A549 (cell line): ENCODE data around the gene ASIC1. TPM values are rescaled to one million over a fixed set of nuclear protein-coding genes. Genes with fewer than 3 reads are reported as not detected.

Experiments used
- ATAC-seq, 2 experiments: fragments of 200-7000 bp in 1 of 2; fragments of >200 bp in 1 of 2; cut with Nextera tagmentation in 1 of 2; cut with Tn5 transposase in 1 of 2; 3 replicates each; pipeline versions ENCODE4 v1.8.0 to v1.9.1; 2018 to 2020; ENCODE audit warnings: mild to moderate bottlenecking in 1 of 2, moderate library complexity in 1 of 2
- CTCF ChIA-PET: fragments of 300-600 bp; sonication (Branson Sonifier 250); formaldehyde crosslinking; extraction: SDS; loops from one replicate; lab custom pipeline; 2021; ENCODE audit warnings: antibody characterized with exemption, inconsistent platforms; lab: Yijun Ruan, JAX
- POLR2A ChIA-PET: fragments of 350-600 bp; formaldehyde crosslinking; extraction: SDS; loops from one replicate; lab custom pipeline; 2021; ENCODE audit warnings: antibody characterized with exemption, inconsistent platforms; lab: Yijun Ruan, JAX
- DNase-seq, 2 experiments: peaks; one replicate each; pipeline versions ENCODE4 v3.0.0 to v3.0.0-alpha.2; 2011 to 2016; ENCODE audit warnings: low read depth in 1 of 2, low spot score in 1 of 2
- FAIRE-seq: peaks from 2 replicates; lab custom pipeline; 2011; peaks lifted over from hg19 to GRCh38; lab: Jason Lieb, UNC
- H3K27ac ChIP-seq, 2 experiments: fragments of >200 bp; sonication (Bioruptor Twin); formaldehyde crosslinking; 3 replicates each; pipeline ENCODE4 v1.5.1; 2016 to 2017
- H3K4me1 ChIP-seq: fragments of >200 bp; sonication (Bioruptor Twin); formaldehyde crosslinking; 3 replicates; pipeline ENCODE4 v1.6.1; 2016
- H3K4me2 ChIP-seq: fragments of >200 bp; sonication (Bioruptor Twin); formaldehyde crosslinking; 3 replicates; pipeline ENCODE4 v1.6.1; 2016
- H3K4me3 ChIP-seq: fragments of >200 bp; sonication (Bioruptor Twin); formaldehyde crosslinking; 3 replicates; pipeline ENCODE4 v1.5.1; 2016
- H3K9me3 ChIP-seq: fragments of >200 bp; sonication (Bioruptor Twin); formaldehyde crosslinking; 3 replicates; pipeline ENCODE4 v1.6.1; 2016
- CHD2 ChIP-seq: fragments of 150-350 bp; IDR thresholded peaks from 2 replicates; pipeline ENCODE4 v1.6.1; 2014; ENCODE audit warnings: low read length; ENCODE audit not compliant: partially characterized antibody
- EHF ChIP-seq: fragments of 250-450 bp; sonication (Bioruptor Pico); IDR thresholded peaks from 2 replicates; pipeline ENCODE4 v1.5.0; 2020; ENCODE audit warnings: mild to moderate bottlenecking
- EP300 ChIP-seq, 2 experiments: fragments of >200 bp; sonication (Bioruptor Twin); formaldehyde crosslinking; IDR thresholded peaks; 2 replicates in 1 of 2; 3 replicates in 1 of 2; pipeline ENCODE4 v1.6.1; 2016 to 2017
- FOSB ChIP-seq: fragments of 250-450 bp; sonication (Bioruptor Pico); IDR thresholded peaks from 2 replicates; pipeline ENCODE4 v1.5.0; 2020; ENCODE audit warnings: mild to moderate bottlenecking, moderate library complexity
- FOSL2 ChIP-seq, 2 experiments: fragments of 450-650 bp in 1 of 2; fragments of >200 bp in 1 of 2; sonication (Bioruptor Twin) in 1 of 2; formaldehyde crosslinking; IDR thresholded peaks; 2 replicates each; pipeline versions ENCODE4 v1.5.0 to v1.6.1; 2016 to 2020; ENCODE audit warnings: mild to moderate bottlenecking in 1 of 2, moderate library complexity in 1 of 2
- HEYL ChIP-seq: fragments of 250-450 bp; sonication (Bioruptor Pico); IDR thresholded peaks from 2 replicates; pipeline ENCODE4 v1.8.0; 2021; ENCODE audit warnings: mild to moderate bottlenecking, moderate library complexity
- JUN ChIP-seq, 2 experiments: fragments of >200 bp; sonication (Bioruptor Twin); formaldehyde crosslinking; IDR thresholded peaks; 2 replicates in 1 of 2; 3 replicates in 1 of 2; pipeline ENCODE4 v1.6.1; 2016 to 2017
- KDM1A ChIP-seq: fragments of 200-600 bp; sonication (generic); IDR thresholded peaks from 2 replicates; pipeline ENCODE4 v1.6.1; 2016; ENCODE audit warnings: low read depth, mild to moderate bottlenecking
- KDM5A ChIP-seq: fragments of 200-600 bp; sonication (generic); IDR thresholded peaks from 2 replicates; pipeline ENCODE4 v1.6.1; 2016; ENCODE audit warnings: antibody characterized with exemption, mild to moderate bottlenecking
- MAFK ChIP-seq: fragments of 450-650 bp; IDR thresholded peaks from 2 replicates; pipeline ENCODE4 v1.6.1; 2014; ENCODE audit not compliant: partially characterized antibody
- MYC ChIP-seq: IDR thresholded peaks from 2 replicates; pipeline ENCODE4 v1.6.1; 2012; ENCODE audit warnings: mild to moderate bottlenecking, inconsistent platforms, low read length, improper control_type of control experiment, borderline replicate concordance
- NFE2L2 ChIP-seq: fragments of 150-350 bp; conservative IDR thresholded peaks from 2 replicates; pipeline ENCODE4 v1.6.1; 2014; ENCODE audit warnings: low read length
- NPAS2 ChIP-seq: fragments of 250-450 bp; sonication (Bioruptor Pico); IDR thresholded peaks from 2 replicates; pipeline ENCODE4 v1.8.0; 2022; ENCODE audit warnings: mild to moderate bottlenecking, moderate library complexity, borderline replicate concordance
- NR3C1 ChIP-seq: fragments of >200 bp; sonication (Bioruptor Twin); formaldehyde crosslinking; IDR thresholded peaks from 3 replicates; pipeline ENCODE4 v1.6.1; 2017
- POLR2AphosphoS2 ChIP-seq: conservative IDR thresholded peaks from 2 replicates; pipeline ENCODE4 v1.6.1; 2012; ENCODE audit warnings: low read length, improper control_type of control experiment, inconsistent platforms
- RAD21 ChIP-seq, 2 experiments: fragments of >200 bp in 1 of 2; sonication (Bioruptor Twin) in 1 of 2; formaldehyde crosslinking in 1 of 2; IDR thresholded peaks in 1 of 2; conservative IDR thresholded peaks in 1 of 2; 2 replicates in 1 of 2; 3 replicates in 1 of 2; pipeline ENCODE4 v1.6.1; 2012 to 2018; ENCODE audit warnings: inconsistent platforms in 1 of 2
- RARB ChIP-seq: fragments of 250-450 bp; sonication (Bioruptor Pico); IDR thresholded peaks from 2 replicates; pipeline ENCODE4 v1.8.0; 2021; ENCODE audit warnings: mild to moderate bottlenecking, moderate library complexity
- RCOR1 ChIP-seq: fragments of 150-350 bp; IDR thresholded peaks from 2 replicates; pipeline ENCODE4 v1.6.1; 2014; ENCODE audit warnings: antibody characterized with exemption, low read length, low read depth
- RNF2 ChIP-seq: fragments of 200-600 bp; sonication (generic); IDR thresholded peaks from 2 replicates; pipeline ENCODE4 v1.6.1; 2016; ENCODE audit warnings: low read depth, mild to moderate bottlenecking, antibody characterized with exemption, moderate library complexity, borderline replicate concordance
- SMC3 ChIP-seq: fragments of >200 bp; sonication (Bioruptor Twin); formaldehyde crosslinking; IDR thresholded peaks from 3 replicates; pipeline ENCODE4 v1.6.1; 2018; ENCODE audit warnings: inconsistent platforms
- TP53 ChIP-seq: fragments of 250-450 bp; sonication (Bioruptor Pico); IDR thresholded peaks from 2 replicates; pipeline ENCODE4 v1.5.0; 2021; ENCODE audit warnings: mild to moderate bottlenecking, moderate library complexity
- ZSCAN20 ChIP-seq: fragments of 250-450 bp; sonication (Bioruptor Pico); IDR thresholded peaks from 2 replicates; pipeline ENCODE4 v1.8.0; 2022; ENCODE audit warnings: mild to moderate bottlenecking, moderate library complexity
- WGBS: methylation state at CpG from one replicate; pipeline ENCODE4 v1.1.6; 2017; ENCODE audit errors: missing lambda C conversion rate; 5-methylcytosine and 5-hydroxymethylcytosine counted together
- polyA plus RNA-seq, 4 experiments: library from polyadenylated mRNA; depleted of rRNA in 3 of 4; stranded (reverse); fragments of >200 nt; fragmentation: RNase III in 1 of 4; extraction: RNeasy Plus Mini Kit Qiagen cat#74134 plus additional on column Dnase treatment in 1 of 4; gene quantifications; 2 replicates in 3 of 4; 3 replicates in 1 of 4; pipeline ENCODE4 v1.2.3, GENCODE V29; 2011 to 2017
- TF ChIP-seq, protein P1 (sequence below): fragments of >200 bp; sonication (Bioruptor Twin); formaldehyde crosslinking; IDR thresholded peaks from 3 replicates; pipeline ENCODE4 v1.5.1; 2016
- TF ChIP-seq, protein P2 (sequence below): IDR thresholded peaks from 2 replicates; pipeline ENCODE4 v1.6.1; 2012; ENCODE audit warnings: low read depth, borderline replicate concordance
- TF ChIP-seq, protein P3 (sequence below): fragments of 250-450 bp; sonication (Bioruptor Pico); IDR thresholded peaks from 2 replicates; pipeline ENCODE4 v1.5.0; 2021; ENCODE audit warnings: mild to moderate bottlenecking, moderate library complexity, borderline replicate concordance
- TF ChIP-seq, protein P4 (sequence below): IDR thresholded peaks from 2 replicates; pipeline ENCODE4 v1.6.1; 2012

Gene ASIC1
- polyA plus RNA-seq, 2 of the 4 experiments (the other 2 are of a cell fraction) = 6.0 to 6.7 TPM

DNA sequence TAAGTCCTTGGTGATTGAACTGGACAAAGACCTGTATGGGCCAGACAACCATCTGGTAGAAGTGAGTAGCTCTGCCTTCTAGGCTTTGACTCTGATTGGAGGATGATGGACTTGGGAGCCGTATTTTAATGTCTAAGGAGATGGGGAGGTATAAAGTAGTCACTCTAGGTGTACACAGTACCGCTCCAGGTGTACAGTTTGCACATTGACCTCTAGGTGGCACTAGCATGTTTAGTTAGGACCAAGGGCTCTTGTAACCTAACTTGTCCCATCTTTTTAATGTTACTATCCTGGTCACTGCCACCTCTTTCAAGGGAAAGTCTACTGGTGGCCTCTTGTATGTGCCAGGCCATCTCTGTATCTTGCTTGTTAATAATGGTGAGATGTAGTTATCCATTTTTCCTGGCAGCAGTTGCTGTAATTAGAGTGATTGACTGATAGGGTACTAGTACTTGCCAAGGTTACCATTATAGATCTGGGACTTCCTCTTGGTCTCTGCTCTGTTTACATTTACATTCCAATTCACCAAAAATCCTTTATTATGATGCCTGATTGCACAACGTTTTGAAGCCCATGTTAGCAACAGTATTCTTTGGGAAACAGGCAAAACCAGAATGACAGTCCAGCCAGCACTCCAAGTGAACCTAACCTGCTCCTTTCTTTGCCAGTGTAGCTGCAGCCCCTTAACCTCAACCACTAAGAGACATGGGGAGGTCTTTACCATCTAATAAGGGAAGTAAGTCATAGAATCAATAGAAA lies 31.4 kb downstream of the ASIC1 start:
- FAIRE-seq (no peak), ATAC-seq (peak; percentile 55 to 57; a peak in 5 of 6 replicates), DNase-seq (peak; percentile 78 to 80)
- Histone ChIP-seq H3K27ac (no peak overlapping the region), H3K4me1 (peaks cover 13% of the 10 kb centered on the region), H3K4me3 (no peak overlapping the region), H3K4me2 (no peak overlapping the region), H3K9me3 (no peaks in the 10 kb centered on the region)
- ChIA-PET CTCF (interaction anchor here (0.6 to 33.6 kb wide), 24 partner anchors 11 to 701 kb away, joined by 3 to 708 read pairs (median 4); partner anchors contain the start of genes AQP5, AQP6, COX14 and GPD1), POLR2A (interaction anchor here (1.6 to 2.1 kb wide), 2 partner anchors 22 to 79 kb away, joined by 4 to 7 read pairs; partner anchors contain the start of genes CERS5 and COX14)
- 3% methylated on average over 3 of the region's 3 CpGs for WGBS
- no peak for TF ChIP-seq ZSCAN20 (CRISPR knock-in tag)
- TF ChIP-seq, protein P1, sequence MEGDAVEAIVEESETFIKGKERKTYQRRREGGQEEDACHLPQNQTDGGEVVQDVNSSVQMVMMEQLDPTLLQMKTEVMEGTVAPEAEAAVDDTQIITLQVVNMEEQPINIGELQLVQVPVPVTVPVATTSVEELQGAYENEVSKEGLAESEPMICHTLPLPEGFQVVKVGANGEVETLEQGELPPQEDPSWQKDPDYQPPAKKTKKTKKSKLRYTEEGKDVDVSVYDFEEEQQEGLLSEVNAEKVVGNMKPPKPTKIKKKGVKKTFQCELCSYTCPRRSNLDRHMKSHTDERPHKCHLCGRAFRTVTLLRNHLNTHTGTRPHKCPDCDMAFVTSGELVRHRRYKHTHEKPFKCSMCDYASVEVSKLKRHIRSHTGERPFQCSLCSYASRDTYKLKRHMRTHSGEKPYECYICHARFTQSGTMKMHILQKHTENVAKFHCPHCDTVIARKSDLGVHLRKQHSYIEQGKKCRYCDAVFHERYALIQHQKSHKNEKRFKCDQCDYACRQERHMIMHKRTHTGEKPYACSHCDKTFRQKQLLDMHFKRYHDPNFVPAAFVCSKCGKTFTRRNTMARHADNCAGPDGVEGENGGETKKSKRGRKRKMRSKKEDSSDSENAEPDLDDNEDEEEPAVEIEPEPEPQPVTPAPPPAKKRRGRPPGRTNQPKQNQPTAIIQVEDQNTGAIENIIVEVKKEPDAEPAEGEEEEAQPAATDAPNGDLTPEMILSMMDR = peak; percentile 83
- TF ChIP-seq SMC3 = peak; percentile 53; the same call in 1 of the 3 replicates
- TF ChIP-seq HEYL (CRISPR knock-in tag) = no peak
- no peak for TF ChIP-seq FOSL2 (IDR thresholded peaks at IDR 0.05)
- TF ChIP-seq FOSL2 (CRISPR knock-in tag; IDR thresholded peaks at IDR 0.05) = no peak
- TF ChIP-seq EP300 (IDR thresholded peaks at IDR 0.05) = no peak
- TF ChIP-seq, protein P2, sequence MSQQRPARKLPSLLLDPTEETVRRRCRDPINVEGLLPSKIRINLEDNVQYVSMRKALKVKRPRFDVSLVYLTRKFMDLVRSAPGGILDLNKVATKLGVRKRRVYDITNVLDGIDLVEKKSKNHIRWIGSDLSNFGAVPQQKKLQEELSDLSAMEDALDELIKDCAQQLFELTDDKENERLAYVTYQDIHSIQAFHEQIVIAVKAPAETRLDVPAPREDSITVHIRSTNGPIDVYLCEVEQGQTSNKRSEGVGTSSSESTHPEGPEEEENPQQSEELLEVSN = no peak
- no peak for TF ChIP-seq NR3C1
- peak; percentile 63 to 72 for TF ChIP-seq RAD21 (conservative IDR thresholded peaks at IDR 0.05 in 1 of 2, IDR thresholded peaks at IDR 0.05 in 1 of 2)
- TF ChIP-seq RCOR1 = no peak
- TF ChIP-seq RARB (CRISPR knock-in tag) = no peak
- no peak for TF ChIP-seq CHD2

DNA sequence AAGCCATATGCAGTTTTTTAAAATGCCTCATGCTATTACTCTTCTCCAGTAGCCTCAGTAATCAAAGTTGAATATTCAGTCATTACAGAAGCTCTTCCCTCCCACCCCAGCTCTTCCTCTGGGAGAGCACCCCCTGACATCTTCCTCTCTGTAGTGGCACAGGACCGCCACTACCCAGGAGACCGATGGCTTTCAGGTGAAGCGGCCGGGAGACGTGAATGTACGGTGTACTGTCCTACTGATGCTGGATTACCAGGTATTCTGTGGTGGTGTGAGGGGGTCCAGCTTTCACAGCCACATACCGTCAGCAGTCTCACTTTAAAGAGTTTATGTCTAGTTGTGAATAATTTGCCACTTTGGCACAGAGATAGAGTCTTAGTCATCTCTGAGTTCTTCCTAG lies 32.3 kb downstream of the ASIC1 start:
- peaks cover 5% of the 10 kb centered on the region; the same call in 1 of the 3 replicates for H3K4me1 ChIP-seq
- POLR2A ChIA-PET = interaction anchor here (1.1 kb wide), 1 partner anchor 78 kb away, joined by 5 read pairs; the partner anchor contains the start of gene CERS5
- no peak overlapping the region for H3K27ac ChIP-seq
- ATAC-seq = no peak
- no peak for FAIRE-seq
- no peaks in the 10 kb centered on the region for H3K9me3 ChIP-seq
- DNase-seq = no peak
- no peak overlapping the region for H3K4me2 ChIP-seq
- no peak overlapping the region for H3K4me3 ChIP-seq
- CTCF ChIA-PET = interaction anchor here (0.7 to 33.6 kb wide), 18 partner anchors 12 to 700 kb away, joined by 3 to 708 read pairs (median 4); partner anchors contain the start of genes AQP5, AQP6, COX14 and GPD1
- no peak for TF ChIP-seq RNF2
- no peak for TF ChIP-seq POLR2AphosphoS2
- no peak for TF ChIP-seq FOSL2 (IDR thresholded peaks at IDR 0.05)
- TF ChIP-seq FOSL2 (CRISPR knock-in tag; IDR thresholded peaks at IDR 0.05) = no peak
- no peak for TF ChIP-seq FOSB
- TF ChIP-seq, protein P3, sequence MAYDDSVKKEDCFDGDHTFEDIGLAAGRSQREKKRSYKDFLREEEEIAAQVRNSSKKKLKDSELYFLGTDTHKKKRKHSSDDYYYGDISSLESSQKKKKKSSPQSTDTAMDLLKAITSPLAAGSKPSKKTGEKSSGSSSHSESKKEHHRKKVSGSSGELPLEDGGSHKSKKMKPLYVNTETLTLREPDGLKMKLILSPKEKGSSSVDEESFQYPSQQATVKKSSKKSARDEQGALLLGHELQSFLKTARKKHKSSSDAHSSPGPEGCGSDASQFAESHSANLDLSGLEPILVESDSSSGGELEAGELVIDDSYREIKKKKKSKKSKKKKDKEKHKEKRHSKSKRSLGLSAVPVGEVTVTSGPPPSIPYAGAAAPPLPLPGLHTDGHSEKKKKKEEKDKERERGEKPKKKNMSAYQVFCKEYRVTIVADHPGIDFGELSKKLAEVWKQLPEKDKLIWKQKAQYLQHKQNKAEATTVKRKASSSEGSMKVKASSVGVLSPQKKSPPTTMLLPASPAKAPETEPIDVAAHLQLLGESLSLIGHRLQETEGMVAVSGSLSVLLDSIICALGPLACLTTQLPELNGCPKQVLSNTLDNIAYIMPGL (CRISPR knock-in tag) = no peak
- no peak for TF ChIP-seq NFE2L2
- no peak for TF ChIP-seq RAD21 (conservative IDR thresholded peaks at IDR 0.05 in 1 of 2, IDR thresholded peaks at IDR 0.05 in 1 of 2)
- TF ChIP-seq, protein P2 = no peak
- no peak for TF ChIP-seq MAFK
- TF ChIP-seq, protein P4, sequence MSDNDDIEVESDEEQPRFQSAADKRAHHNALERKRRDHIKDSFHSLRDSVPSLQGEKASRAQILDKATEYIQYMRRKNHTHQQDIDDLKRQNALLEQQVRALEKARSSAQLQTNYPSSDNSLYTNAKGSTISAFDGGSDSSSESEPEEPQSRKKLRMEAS = no peak
- no peak for TF ChIP-seq EHF (CRISPR knock-in tag)
- no peak for TF ChIP-seq MYC
- TF ChIP-seq KDM1A = no peak
- no peak for TF ChIP-seq KDM5A
- TF ChIP-seq JUN (IDR thresholded peaks at IDR 0.05) = no peak
- TF ChIP-seq NPAS2 (CRISPR knock-in tag) = no peak
- TF ChIP-seq TP53 (CRISPR knock-in tag) = no peak
- TF ChIP-seq, all 56 proteins: peak for 0
- WGBS = 99% methylated on average over 7 of the region's 7 CpGs
